Breast epithelium (tissue), 3 donors: ENCODE results near the gene ZRANB1.

Experiments
- CTCF ChIP-seq, 3 donors: fragments of 450-650 bp; IDR thresholded peaks; one replicate each; pipeline ENCODE4 v1.5.1; 2016 to 2017; ENCODE audit warnings: antibody characterized with exemption in 3 of 3, mild to moderate bottlenecking in 3 of 3, moderate library complexity in 3 of 3
- POLR2A ChIP-seq: fragments of 450-650 bp; IDR thresholded peaks from one replicate; pipeline ENCODE4 v1.6.1; 2016; ENCODE audit warnings: antibody characterized with exemption, mild to moderate bottlenecking, moderate library complexity
- POLR2AphosphoS5 ChIP-seq, 3 donors: sonication (generic); formaldehyde crosslinking; IDR thresholded peaks; one replicate each; pipeline ENCODE4 v1.6.1; 2017; ENCODE audit warnings: antibody characterized with exemption in 3 of 3

GRCh38 chr10:124941823-124942222, at the start of gene ZRANB1:
- TF ChIP-seq POLR2A: no peak
- no peak for TF ChIP-seq POLR2AphosphoS5 (IDR thresholded peaks at IDR 0.05)
- no peak for TF ChIP-seq CTCF (IDR thresholded peaks at IDR 0.05)
